Esophagus squamous epithelium (tissue), 4 donors: Measurements from ENCODE around the gene TRAK1.

Experiments used
- CTCF ChIP-seq, 6 experiments: fragments of 450-650 bp in 4 of 6; fragments of 200-600 bp in 2 of 6; sonication (generic) in 2 of 6; IDR thresholded peaks; one replicate each; pipeline ENCODE4 v1.5.1; 2016 to 2019; ENCODE audit warnings: antibody characterized with exemption in 6 of 6, mild to moderate bottlenecking in 4 of 6, moderate library complexity in 4 of 6
- POLR2A ChIP-seq, 4 donors: fragments of 450-650 bp; IDR thresholded peaks; one replicate each; pipeline ENCODE4 v1.6.1; 2017; ENCODE audit warnings: antibody characterized with exemption in 4 of 4, mild to moderate bottlenecking in 4 of 4, moderate library complexity in 3 of 4

DNA sequence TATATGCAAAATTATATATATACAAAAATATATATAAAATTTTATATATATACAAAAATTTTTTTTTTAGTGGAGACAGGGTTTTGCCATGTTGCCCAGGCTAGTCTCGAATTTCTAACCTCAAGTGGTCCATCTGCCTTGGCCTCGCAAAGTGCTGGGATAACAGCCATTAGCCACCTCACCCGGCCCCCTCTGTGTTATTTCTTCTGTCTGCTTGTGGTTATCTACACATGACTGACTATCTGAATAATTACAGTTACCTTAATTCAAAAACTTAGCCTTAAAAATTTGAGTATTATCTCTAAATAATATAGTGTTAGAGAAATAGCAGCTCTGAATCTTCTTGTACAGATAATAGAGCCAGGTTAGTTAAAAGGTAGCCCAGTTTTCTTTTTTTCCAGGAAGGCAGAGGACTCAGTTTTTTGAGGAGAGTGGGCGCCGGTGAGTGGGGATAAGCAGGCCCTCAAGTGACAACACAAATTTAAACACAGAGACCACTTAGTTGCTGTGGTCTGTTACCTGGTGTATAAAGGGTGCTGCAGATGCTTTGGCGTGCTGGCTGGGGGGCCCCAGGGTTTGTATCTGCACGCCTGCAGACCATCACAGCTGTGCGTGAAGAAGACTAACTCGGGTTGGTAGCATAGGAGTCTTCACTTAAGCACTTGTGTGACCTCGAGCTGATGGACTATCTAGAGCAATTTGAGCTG is 83.7 kb downstream of the TRAK1 start:
- no peak for TF ChIP-seq CTCF (IDR thresholded peaks at IDR 0.05)
- no peak for TF ChIP-seq POLR2A (IDR thresholded peaks at IDR 0.05)
